HPDE6-E6E7 (cell line): Measurements from ENCODE around the gene SMPD1.

Source experiments
- DNase-seq: peaks from one replicate; pipeline ENCODE4 v3.0.0; 2011; ENCODE audit warnings: missing footprints; ENCODE audit errors: extremely low spot score

The SMPD1 gene

DNA sequence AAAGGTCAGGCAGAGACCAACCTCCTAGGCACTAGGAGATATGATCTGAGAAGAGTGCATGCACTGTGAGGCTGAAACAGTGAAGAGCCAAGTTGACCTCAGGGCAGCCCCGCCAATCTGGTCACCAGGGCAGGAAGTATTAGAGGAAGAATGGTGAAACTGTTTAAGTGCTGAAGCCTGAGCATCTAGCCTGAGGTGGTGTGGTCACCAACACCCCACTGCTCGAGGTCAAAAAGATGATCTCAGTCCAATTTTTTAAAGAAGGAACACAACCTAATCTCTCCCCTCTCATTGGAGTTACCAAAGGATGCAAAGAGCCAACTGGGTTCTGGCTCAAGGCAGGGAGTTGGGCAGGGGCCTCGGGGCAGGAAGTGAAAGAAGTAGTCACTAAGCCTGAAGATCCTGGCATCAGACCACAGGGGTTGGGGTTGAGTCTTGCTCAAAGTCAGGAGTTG, 24.6 kb downstream of the SMPD1 start:
- DNase-seq, result no peak

GRCh38 chr11:6415797-6416196, 25.5 kb downstream of the SMPD1 start:
- DNase-seq, result no peak

- no peak for DNase-seq
These were observed 27.8 kb downstream of the SMPD1 start for GRCh38 chr11:6417907-6418556.

GRCh38 chr11:6418557-6419008, 28.3 kb downstream of the SMPD1 start:
- no peak for DNase-seq

GRCh38 chr11:6419009-6419631, 28.8 kb downstream of the SMPD1 start, which contains the start of gene APBB1:
APBB1 (minus strand) TSS chr11:6419094; CDS start chr11:6411347, 7,747 bp downstream.
- no peak for DNase-seq

GRCh38 chr11:6420677-6421076, 30.4 kb downstream of the SMPD1 start:
- DNase-seq, result no peak

DNA sequence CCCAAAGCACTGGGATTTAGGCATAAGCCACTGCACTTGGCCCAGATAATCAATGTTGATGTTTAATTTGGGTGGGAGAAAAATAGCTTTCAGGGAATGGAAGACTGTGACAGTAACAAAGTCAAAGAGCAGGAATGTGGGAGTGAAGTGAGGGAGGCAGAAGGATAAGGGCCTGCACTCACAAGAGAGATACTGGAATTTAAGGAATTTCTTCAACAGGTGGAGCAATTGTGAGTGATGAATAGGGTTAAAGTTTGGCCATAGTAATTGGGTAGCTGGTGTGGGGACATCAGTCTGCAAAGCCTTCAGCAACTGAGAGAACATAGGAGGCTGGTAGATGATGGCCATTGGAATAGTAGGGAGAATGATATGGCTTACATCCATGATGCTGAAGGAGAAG, 37.2 kb downstream of the SMPD1 start:
- no peak for DNase-seq

- DNase-seq, result peak; percentile 45
These were observed 41.6 kb downstream of the SMPD1 start for GRCh38 chr11:6431861-6432260.

- DNase-seq, result no peak
These were observed 43.9 kb downstream of the SMPD1 start for GRCh38 chr11:6433998-6434660.

- no peak for DNase-seq
These were observed 47.1 kb downstream of the SMPD1 start for GRCh38 chr11:6437423-6437822.

DNA sequence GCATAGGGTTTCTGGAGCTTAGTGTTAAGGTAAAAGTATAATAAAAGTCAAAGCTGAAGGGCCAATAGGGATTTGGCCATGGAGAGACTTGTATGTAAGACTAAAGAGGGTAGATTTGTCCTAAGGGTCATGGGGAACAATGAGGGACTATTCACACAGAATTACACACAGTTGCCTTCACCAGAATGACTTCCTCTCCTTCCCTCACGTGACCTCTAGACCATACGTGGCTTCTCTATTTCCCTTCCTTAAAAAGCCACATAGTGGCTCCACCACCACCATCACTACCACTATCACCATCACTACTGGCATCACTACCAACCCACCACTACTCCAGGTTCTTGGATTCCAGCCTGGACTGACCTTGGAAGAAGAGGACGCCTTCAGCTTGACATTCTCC, 47.7 kb downstream of the SMPD1 start:
- no peak for DNase-seq

GRCh38 chr11:6438979-6439571, 48.8 kb downstream of the SMPD1 start:
- peak; percentile 32 for DNase-seq

DNA sequence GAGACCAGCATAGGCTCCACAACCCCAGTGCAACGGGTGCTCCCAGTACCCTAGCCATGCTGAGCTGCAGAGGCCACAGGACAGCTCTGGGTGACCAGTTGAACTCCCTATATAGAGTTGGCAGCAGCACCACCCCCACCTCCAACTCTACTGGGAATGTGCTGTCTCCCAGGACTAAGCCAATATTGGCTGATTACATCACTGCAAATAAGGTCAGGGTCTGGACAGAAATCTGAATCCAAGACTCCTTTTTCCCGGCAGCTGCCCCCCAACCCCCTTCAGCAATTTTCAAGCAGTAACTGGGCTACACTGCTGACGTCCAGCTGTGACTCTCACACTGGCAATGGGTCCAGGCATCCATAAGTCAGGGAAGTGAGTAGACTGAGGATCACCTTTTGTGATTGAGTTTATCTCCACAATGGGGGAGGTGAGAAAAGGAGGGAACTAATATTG, 50.7 kb downstream of the SMPD1 start, which contains the start of gene HPX:
Gene HPX, minus strand, starts transcription at position 82 of the 453 bp plus-strand sequence. Its CDS starts 24 bp downstream, at position 58.
- DNase-seq, result no peak

DNA sequence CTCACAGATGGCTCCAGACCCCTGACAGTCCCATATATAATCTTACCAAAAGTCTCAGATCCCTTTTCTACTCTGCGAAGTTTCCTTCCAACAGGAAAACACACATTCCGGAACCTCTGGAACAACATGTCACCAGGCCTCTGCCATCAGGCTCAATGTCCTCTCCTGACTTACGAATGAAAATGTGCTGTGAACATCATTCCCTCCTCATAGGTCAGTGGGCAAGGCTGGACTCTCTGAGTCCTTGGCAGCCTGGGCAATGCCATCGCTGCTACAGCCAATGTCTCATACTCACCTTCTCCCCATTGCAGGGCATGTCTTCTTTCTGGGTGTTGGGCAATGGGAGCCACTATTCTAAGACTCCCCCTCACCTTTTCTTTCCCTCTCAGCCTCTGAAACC, 52.2 kb downstream of the SMPD1 start:
- no peak for DNase-seq

- peak; percentile 17 for DNase-seq
These were observed 53.2 kb downstream of the SMPD1 start for GRCh38 chr11:6443269-6444003.
